Anterior cingulate cortex (tissue), 58 donors: ENCODE results near the gene ZNF594.
A peak's percentile ranks its signal among the peaks of the same experiment; 100 is the strongest.
"Not testable (repeated sequence)": the region's sequence is repeated elsewhere in the genome, so short reads cannot be mapped to it uniquely, and the experiment has no call there.

Experiments
- DNase-seq, 58 donors: peaks; one replicate each; lab custom pipeline; 2025; lab: John Stamatoyannopoulos, UW

ZNF594 gene

DNA sequence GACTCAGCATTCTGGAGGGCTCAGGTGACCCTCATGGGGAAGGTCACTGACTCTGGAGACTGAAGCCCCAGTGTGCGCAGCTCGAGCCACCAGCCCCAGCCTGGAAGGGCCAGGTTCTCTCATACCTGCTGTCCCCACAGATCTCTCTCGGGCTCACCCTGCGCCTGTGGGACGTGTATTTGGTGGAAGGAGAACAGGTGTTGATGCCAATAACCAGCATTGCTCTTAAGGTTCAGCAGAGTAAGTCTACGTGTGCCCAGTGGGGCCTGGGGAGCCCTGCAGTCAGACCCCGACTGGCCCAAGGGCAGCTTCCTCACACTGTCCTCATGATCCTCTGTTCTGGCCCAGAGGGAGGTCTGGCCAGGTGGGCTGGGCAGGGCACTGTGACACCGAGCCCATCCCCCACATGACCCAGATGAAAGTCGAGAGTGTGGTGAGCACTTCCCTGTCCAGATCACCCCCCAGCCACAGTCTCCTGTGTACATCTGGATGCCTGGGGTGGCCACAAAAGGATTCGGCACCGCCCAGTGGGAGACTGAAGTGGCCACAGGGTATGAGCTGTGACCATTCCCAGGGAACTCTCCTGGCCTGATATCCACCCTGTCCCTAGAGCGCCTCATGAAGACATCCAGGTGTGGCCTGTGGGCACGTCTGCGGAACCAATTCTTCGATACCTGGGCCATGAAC lies 54.0 kb downstream of the ZNF594 start:
- DNase-seq: not testable (repeated sequence)

GRCh38 chr17:5136580-5137412 lies 54.9 kb downstream of the ZNF594 start:
- not testable (repeated sequence) for DNase-seq

DNA sequence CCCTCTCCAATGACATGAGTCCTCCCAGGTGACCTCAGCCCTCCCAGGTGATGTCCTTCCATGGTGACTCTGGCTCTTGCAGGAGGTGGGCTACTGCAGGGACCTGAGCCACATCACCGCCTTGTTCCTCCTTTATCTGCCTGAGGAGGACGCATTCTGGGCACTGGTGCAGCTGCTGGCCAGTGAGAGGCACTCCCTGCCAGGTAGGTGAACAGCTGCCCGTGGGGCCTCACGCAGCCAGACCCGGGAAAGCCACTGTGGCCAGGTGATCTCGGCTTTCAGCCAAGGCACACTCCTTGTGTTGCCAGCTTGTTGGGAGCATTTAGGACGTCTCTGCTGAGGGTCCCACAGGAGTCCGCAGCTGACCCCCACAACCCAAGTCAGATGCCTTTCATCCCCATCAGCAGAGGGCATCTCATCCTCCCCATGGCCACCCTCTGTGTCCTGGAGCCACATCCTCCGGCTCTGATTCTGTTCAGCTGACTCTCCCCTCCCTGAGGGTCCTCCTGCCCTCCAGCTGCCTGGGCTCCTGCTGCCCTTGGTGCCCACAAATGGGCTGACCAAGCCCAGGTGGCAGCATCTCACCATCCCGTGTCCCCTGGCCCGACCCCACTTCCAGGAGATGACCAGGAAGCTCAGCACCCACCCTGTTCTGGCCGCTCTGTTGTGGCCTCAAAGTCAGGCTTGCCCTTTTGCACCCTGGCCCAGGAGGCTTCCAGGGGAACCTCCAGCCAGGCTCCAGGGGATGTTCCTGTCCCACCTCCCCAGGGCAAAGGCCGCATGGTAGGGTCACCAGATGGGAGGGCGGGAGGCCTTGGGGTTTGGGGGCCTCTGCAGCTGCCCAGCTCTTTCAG lies 55.7 kb downstream of the ZNF594 start:
- DNase-seq: no peak

- peak in 1 of 58 donors; percentile 4 for DNase-seq
Measured at GRCh38 chr17:5135131-5135712, 56.4 kb downstream of the ZNF594 start.

DNA sequence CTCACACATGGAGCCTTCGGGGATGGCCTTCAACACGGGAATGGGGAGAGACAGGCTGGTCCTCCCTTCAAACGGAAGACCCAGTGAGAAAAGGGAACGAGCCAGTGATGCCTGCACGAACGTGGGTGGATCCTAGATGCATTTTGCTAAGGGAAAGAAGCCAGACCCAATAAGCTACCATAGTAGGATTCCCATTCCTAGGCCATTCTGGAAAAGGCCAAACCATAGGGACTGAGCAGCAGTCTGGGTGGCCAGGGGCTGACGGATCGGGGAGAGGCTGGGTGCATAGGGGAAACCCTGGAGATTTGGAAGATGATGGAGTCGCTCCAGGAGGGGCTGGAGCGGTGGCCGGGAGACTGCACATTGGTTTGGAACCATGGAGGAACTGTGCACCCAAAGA lies 57.1 kb downstream of the ZNF594 start:
- not testable (repeated sequence) for DNase-seq

- DNase-seq: not testable (repeated sequence)
Measured at GRCh38 chr17:5133961-5134360, 57.7 kb downstream of the ZNF594 start.

DNA sequence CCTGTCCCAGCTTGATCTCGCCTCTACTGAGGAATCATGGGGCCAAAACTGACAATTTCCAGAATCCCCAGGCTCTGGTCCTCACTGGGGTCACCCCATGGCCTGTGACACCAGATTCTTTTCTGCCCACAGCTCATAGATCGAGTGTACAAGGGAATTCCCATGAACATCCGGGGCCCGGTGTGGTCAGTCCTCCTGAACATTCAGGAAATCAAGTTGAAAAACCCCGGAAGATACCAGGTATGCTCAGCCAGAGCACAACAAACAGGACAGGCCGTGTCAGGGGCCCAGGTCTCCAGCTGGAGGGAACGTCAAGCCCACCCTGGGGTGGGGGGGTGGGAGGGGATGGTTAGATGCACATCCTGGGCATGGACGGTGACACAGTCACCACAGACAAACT lies 58.4 kb downstream of the ZNF594 start:
- DNase-seq: no peak

GRCh38 chr17:5132503-5133225 lies 59.0 kb downstream of the ZNF594 start:
- not testable (repeated sequence) for DNase-seq

DNA sequence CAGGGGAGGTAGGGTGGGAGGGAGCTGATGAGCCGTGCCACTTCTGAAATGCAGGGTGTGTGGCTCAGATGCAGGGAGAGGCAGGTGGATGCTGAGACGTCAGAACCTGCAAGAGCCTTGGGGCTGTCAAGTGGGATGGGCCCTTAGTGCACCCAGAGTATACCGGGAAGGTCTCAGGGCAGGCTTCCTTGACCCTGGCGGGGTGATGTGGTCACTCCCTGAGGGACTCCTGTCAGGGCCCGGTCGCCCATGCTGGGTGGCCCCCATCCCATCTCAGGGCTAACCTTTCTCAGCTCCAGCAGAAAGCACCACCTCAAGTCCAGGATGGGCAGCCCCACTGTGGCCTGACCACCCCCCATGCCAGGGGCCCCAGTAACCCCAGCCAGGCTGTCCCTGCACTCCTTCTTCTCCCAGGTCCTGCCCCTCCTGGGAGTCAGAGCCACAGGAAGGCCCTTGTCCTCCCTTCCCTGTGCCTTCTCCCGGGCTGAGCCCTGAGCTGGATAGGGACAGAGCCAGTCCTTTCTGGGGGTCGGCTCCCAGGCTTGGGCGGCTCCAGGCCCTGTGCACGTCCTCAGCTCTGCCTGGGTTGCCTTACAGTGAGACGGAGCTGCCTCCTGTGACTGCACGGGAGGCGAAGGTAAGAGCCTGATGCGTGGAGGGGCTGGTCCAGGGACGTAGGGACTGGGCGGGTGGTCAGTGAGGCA lies 59.7 kb downstream of the ZNF594 start:
- not testable (repeated sequence) for DNase-seq

DNA sequence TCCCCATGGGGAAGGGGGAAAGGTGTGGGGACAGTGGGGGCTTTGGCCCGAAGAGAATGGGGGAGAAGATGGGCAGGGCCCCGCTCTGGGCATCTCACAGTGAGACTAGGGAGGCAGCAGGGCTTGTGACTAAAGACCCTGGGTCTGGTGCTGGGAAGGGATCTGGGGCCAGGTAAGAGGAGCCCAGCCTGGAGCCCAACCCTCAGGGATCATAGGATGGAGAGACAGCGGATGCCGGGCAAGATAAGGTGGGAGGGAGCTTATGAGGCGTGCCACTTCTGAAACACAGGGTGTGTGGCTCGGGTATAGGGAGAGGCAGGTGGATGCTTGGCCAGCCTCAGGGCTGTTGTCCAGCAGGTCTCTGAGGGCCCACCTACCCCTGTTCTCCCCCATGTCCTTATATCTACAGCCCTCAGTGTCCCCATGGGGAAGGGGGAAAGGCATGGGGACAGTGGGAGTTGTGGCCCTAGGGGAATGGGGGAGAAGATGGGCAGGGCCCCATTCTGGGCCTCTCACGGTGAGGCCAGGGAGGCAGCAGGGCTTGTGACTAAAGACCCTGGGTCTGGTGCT lies 60.4 kb downstream of the ZNF594 start:
- DNase-seq: no peak

DNA sequence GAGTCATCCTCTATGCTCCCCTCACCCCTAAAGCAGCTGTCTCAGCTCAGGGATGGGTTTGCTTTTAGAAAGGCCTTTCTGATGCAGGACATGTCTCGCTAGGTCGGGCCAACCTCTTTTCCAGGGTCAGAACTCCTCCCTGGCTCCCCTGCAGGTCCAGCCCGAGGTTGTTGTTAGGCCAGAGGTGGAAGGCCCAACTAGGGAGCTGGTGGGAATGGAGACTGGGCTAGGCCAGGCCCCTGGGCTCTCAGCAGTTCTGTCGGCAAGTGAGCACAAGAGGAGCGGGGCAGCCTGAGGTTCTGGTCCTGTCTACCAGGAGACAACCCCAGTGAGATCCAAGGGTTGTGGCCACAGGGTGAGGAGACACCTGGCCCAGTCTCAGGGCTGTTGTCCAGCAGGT lies 61.0 kb downstream of the ZNF594 start:
- DNase-seq: not testable (repeated sequence)

GRCh38 chr17:5130261-5130660 lies 61.4 kb downstream of the ZNF594 start:
- DNase-seq: not testable (repeated sequence)

DNA sequence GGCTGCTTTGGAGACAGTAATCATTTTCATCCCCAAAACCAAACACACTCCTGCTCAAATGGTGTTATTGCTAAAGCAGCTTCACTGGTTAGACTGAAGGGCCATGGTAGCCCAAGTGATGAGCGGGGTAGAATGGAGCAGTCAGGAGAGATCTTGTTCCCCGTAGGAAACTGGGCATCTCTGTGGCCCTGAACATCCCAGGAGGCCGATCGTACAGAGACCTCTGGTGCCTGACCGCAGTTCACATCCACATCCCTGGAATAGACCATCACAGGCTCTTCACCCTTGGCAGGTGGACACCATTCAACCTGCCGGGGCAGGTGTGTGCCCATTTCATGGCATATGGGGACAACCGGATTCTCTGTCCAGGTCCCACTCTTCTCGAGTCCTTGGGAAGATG lies 61.9 kb downstream of the ZNF594 start:
- DNase-seq: not testable (repeated sequence)
